Iris pigment epithelial cell (primary cell): ENCODE results near the gene PIAS1.

Source experiments
- DNase-seq: peaks from one replicate; pipeline ENCODE4 v3.0.0-alpha.2; 2011; ENCODE audit warnings: low read depth

Gene PIAS1

GRCh38 chr15:68062946-68063465 is 8.9 kb downstream of the PIAS1 start:
- DNase-seq, result no peak

DNA sequence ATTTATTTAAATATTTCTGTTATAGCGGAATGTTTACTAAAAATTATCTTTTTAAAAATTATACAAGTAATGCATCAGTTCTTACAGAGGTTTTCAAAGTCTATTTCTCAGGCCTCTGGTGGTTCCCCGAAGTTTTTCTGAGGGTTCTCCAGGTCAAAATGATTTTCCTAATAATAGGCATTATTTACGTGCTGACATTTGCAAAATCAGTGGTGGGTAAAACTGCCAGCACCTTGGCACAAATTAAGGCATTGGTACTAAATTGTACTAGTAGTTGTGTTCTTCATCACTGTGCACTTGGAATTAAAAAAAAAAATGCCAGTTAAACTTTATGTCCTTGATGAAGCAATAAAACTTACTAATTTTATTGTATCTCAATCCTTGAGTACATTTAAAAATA is 9.5 kb downstream of the PIAS1 start:
- no peak for DNase-seq

DNA sequence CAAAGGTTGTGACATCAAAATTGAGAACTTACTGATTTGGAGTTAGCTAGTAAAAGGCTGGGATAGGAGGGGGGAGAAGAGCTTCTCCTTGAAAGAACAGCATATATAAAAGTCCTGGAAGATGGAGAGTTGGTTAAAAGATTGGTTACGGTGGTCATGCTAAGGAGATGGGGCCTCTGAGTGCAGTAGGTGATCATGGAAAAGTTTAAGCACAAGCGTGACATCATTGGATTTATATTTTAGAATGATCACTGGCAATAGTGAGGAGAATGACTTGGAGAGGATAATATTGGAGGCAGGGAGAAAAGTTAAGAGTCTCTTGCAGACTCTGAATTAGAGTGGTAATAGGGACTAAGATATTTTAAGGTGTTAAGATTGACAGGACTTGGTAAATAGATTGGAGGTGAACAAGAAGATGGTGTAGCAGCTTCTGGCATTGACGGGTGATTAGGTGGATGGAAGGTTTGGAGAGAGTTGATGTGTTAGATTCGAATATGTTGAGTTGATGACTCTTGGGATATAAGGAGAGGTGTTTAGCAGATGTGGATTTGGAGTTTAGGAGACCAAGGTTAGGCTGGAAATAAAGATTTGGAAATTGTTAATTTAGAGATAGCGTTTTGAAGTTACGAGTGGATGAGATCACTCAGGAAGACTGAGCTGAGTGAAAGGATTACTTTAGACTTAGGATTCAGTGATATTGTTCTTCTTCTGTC is 19.6 kb downstream of the PIAS1 start:
- DNase-seq, result no peak

GRCh38 chr15:68075764-68076385 is 21.8 kb downstream of the PIAS1 start:
- DNase-seq, result no peak

- no peak for DNase-seq
Measured at GRCh38 chr15:68078365-68078764, 24.2 kb downstream of the PIAS1 start.

GRCh38 chr15:68080334-68080733 is 26.2 kb downstream of the PIAS1 start:
- DNase-seq, result no peak

DNA sequence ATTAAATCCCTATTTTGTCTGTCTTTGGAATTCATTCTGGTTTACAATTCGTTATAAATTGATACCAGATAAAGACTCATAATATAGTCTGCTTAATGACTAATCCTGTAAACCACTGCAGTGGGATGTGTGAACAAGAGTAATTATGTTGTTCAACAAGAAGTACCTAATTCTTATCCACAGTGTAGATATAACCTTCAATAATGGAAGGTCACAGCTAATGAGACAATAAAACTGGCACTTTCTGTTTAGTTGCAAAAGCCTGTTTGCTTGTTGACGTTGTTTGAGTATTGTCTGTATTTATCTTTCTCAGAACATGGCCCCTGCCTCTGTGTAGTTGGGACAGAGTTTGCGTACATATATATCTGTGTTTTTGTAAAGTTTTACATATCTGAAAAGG is 26.7 kb downstream of the PIAS1 start:
- no peak for DNase-seq

DNA sequence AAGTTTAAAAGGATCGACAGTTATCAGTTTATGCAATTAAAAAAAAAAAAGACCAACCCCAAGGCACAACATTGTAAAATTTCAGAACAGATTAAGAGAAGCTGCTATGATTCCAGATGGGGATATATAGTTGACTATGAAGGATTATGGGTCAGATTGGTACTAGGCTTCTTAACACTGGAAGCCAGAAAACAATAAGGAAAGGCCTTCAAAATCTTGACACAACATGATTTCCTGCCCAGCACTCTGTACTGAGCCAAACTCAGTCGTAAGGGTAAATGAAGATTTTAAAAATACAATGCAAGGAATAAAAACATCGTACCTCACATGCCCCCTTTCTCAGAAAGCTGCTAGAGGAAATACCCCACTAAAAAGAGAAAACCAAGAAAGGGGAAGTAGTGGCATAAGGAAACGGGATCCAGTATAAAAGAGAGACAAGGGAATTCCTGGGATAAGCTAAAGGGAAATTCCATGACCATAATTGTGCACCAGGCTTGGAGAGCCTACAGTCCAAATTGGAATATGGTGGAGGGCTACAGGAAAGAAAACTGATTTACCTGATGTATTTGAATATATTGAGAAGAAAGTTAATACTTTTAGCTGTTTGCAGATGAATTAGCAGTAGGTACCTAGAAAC is 27.9 kb downstream of the PIAS1 start:
- DNase-seq, result no peak

DNA sequence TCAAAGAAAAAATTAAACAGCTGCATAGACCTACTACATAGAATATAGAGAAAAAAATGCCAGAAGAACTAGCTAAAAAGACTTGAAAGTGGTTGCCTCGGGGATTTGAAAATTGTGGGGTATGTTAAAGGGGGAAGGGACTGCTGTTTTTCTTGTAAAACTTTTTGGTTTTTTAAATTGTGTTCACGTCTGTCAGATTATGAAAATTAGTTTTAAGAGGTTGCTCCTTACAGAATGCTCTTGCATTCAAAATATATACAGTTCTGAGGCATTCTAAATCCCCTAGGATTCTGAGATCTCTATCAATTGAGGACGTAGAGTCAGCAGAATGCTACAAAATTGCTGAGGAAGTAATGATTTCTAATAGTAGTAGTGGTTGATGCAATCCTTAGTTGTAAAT is 28.6 kb downstream of the PIAS1 start:
- no peak for DNase-seq

GRCh38 chr15:68083463-68083862 is 29.3 kb downstream of the PIAS1 start:
- no peak for DNase-seq

DNA sequence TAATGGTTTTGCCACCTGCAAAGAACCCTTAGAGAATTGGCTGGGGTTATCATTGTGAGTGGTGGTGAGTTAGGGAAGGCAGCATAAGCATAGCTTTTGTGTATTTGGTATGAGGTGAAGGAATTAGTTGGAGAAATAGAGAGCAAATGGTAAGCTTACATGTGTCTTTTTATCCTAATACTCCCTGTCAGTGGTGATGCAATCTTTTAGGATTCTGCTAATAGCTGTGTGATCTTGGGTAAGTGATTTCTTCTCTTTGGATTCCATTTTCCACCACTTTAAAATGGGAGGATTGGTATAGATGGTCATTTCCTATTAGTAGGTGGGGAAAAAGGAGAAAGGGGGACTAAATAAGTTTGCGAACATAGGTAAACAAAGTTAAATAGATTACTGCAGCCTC is 30.9 kb downstream of the PIAS1 start:
- DNase-seq, result peak; percentile 25

GRCh38 chr15:68091743-68092142 is 37.6 kb downstream of the PIAS1 start:
- peak; percentile 18 for DNase-seq

DNA sequence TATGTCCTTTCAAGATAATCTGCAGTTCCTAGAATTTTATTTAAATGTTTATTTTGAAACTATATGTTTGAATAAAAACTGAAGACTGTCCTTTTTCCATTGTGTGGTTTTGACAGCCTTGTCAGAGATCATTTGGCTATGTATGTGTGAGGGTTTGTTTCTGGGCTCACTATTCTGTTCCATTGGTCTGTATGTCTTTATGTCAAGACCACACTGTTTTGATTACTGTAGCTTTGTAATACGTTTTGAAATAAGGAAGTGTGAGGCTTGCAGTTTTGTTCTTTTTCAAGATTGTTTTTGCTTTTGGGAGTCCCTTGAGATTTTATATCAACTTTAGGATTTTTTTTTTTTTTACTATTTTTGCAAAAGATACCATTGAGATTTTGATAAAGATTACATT is 42.0 kb downstream of the PIAS1 start:
- DNase-seq, result no peak

DNA sequence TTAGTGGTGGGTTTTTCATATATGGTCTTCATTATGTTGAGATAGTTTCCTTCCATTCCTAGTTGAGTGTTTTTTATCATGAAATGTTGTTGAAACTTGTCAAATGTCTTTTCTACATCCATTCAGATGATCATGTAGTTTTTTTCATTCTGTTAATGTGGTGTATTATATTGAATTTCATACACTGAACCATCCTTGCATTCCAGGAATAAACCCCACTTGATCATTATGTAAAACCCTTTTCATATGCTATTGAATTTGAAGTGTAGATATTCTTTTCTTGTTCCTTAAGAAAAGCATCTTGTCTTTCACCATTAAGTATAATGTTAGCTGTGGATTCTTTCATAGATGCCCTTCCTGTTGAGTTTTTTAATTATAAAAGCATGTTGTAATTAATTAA is 42.9 kb downstream of the PIAS1 start:
- no peak for DNase-seq

- no peak for DNase-seq
Measured at GRCh38 chr15:68098465-68098864, 44.4 kb downstream of the PIAS1 start.

GRCh38 chr15:68100194-68100593 is 46.1 kb downstream of the PIAS1 start:
- DNase-seq, result no peak

- no peak for DNase-seq
Measured at GRCh38 chr15:68103603-68104002, 49.5 kb downstream of the PIAS1 start.

- DNase-seq, result peak; percentile 54
Measured at GRCh38 chr15:68106656-68107055, 52.5 kb downstream of the PIAS1 start.

DNA sequence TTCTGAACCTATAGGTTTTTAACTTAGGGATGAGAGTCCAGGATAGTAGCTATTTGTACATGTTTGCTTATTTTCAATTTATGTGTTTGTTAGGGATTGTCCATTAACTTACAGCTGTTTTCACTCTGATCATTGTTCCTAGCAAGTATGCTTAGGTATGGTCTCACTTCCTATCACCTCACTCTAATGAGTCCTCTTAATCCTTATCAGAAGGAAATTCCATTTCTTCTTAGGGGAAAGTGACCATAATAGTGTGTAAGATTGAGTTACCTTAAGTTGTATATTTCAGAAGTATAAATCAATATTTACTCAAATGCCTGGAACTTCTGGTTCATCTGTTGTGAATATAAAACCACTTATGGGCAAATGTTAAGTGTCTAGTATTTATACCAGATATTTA is 53.0 kb downstream of the PIAS1 start:
- DNase-seq, result no peak

DNA sequence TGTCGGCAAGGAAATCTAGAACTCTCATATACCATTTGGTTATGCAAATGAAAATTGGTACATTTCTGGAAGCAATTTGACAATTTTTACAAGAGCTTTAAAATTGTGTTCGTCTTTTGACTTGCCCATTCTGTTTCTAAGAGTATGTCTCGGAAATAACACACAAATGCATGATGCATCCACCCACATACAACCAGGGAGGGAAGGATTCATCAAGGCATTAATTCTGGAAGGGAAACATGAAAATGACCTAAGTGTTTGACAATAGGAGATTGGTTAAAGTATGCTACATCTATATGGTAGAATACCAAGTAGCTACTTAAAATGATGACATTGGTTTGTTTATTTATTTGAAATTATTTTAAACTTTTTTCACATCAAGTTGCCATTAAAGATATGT is 58.6 kb downstream of the PIAS1 start:
- no peak for DNase-seq

DNA sequence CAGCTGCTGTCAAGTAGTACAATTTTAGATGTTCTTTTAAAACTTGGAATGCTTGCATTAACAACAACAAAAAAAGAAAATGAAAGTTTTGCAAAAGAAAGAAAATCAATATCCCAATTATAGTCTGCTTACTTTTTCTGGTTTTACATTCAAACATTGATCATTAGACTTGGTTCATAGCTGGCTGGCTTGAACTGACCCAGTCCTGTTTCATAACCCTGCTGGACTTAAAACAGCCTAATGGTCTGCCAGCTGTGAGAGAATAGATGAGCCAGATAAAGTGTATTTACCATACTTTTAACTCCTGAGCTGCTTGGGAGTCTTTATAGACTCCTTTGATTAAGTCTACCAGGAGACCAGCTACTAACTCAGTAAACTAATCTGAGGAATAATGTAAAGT is 59.2 kb downstream of the PIAS1 start:
- peak; percentile 51 for DNase-seq

- DNase-seq, result no peak
Measured at GRCh38 chr15:68113751-68114150, 59.6 kb downstream of the PIAS1 start.

DNA sequence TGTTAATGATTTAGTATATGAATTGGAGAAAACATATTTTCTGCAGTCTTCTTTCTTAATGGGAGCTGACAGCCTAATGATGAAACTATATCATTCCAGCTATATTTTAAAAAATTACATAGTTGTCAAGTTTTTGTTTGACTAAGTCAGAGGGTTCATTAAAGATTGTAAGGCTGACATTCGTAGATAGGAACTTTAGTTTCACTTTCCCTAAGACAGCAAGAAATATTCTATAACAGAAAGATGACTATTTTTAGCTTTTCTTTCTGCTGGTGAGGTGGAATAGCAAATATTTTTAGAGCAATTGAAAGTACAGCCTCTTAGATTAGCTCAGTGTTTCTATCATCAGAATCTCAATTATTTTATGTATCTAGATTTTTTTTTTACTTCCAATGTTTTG is 60.2 kb downstream of the PIAS1 start:
- DNase-seq, result peak; percentile 61
